MM.1S (cell line): ENCODE data around the gene ALDH3B1.
"Not testable (repeated sequence)": the region's sequence is repeated elsewhere in the genome, so short reads cannot be mapped to it uniquely, and the experiment has no call there.

Source experiments
- EZH2 ChIP-seq: fragments of 300-600 bp; sonication (generic); optimal IDR thresholded peaks from 2 replicates; pipeline ENCODE3; 2017; ENCODE audit warnings: low read depth, mild to moderate bottlenecking, antibody characterized with exemption, low read length, mixed read lengths
- EZH2phosphoT487 ChIP-seq: fragments of 300-600 bp; sonication (generic); IDR thresholded peaks from 2 replicates; pipeline ENCODE4 v1.6.1; 2018; ENCODE audit warnings: antibody characterized with exemption, low read length
- TF ChIP-seq, protein P1 (sequence below): fragments of 300-600 bp; sonication (generic); IDR thresholded peaks from 2 replicates; pipeline ENCODE4 v1.5.1; 2016; ENCODE audit warnings: antibody characterized with exemption, low read length, mixed read lengths

DNA sequence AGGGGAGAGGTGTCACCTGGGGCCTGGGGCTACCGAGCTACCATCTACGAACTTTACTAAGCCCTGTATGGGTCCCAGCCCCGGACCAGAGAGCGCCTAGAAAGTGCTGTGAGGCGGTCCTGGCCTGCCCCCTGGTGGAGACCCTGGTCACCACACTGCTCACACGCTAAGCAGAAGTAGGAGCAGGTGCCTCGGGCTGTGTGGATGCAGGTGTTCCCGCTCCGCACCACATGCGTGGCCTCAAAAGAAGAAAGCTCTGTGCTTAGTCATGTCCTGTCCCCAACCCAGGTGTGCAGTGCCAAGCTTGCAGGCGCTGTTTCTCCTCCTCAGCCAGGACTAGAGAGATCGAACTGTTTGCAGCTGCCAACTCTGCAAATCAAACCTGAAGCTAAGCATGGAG, 16.3 kb upstream of the ALDH3B1 start:
- TF ChIP-seq, protein P1, sequence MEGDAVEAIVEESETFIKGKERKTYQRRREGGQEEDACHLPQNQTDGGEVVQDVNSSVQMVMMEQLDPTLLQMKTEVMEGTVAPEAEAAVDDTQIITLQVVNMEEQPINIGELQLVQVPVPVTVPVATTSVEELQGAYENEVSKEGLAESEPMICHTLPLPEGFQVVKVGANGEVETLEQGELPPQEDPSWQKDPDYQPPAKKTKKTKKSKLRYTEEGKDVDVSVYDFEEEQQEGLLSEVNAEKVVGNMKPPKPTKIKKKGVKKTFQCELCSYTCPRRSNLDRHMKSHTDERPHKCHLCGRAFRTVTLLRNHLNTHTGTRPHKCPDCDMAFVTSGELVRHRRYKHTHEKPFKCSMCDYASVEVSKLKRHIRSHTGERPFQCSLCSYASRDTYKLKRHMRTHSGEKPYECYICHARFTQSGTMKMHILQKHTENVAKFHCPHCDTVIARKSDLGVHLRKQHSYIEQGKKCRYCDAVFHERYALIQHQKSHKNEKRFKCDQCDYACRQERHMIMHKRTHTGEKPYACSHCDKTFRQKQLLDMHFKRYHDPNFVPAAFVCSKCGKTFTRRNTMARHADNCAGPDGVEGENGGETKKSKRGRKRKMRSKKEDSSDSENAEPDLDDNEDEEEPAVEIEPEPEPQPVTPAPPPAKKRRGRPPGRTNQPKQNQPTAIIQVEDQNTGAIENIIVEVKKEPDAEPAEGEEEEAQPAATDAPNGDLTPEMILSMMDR = peak; percentile 52
- TF ChIP-seq EZH2, EZH2phosphoT487: not testable (repeated sequence)
